ENCODE measurements around the gene SRSF8.

The SRSF8 gene

DNA sequence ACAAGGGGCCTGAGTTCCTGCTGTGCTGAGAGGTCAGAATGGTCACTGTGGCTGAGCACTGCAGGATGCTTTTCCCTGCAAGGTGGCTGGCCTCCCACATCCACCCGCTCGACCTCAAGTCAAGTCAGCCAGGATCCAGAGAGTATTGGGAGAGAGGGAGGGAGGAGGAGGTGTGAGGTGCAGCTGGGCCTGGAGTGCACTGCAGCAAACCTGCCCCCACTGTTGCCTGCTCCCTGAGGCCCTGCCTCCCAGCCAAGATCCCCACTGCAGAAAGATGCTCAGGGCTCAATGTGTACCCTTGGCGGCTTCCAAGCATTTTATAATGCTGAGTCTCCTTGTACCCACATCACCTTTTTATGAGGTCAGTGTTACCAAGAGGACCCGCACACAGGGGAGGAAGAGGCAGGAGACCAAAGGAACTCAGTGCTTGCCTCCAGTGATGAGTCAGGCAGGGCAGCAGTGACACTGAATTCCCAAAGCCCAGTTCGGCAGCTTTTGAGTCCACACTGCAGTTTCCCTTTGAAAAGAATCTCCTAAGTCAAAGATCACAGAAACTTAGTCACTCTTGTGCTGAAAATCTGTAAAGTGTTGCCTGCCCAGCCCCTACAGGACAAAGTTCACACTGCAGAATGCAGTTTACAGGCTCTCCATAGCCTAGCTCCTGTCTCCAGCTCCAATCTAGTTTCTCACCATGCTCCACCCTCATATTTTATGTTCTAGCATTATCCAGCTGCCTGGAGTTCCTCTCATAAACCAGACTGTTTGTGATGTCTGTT, 26.0 kb downstream of the SRSF8 start:
- TF ChIP-seq, protein P1, sequence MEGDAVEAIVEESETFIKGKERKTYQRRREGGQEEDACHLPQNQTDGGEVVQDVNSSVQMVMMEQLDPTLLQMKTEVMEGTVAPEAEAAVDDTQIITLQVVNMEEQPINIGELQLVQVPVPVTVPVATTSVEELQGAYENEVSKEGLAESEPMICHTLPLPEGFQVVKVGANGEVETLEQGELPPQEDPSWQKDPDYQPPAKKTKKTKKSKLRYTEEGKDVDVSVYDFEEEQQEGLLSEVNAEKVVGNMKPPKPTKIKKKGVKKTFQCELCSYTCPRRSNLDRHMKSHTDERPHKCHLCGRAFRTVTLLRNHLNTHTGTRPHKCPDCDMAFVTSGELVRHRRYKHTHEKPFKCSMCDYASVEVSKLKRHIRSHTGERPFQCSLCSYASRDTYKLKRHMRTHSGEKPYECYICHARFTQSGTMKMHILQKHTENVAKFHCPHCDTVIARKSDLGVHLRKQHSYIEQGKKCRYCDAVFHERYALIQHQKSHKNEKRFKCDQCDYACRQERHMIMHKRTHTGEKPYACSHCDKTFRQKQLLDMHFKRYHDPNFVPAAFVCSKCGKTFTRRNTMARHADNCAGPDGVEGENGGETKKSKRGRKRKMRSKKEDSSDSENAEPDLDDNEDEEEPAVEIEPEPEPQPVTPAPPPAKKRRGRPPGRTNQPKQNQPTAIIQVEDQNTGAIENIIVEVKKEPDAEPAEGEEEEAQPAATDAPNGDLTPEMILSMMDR (conservative IDR thresholded peaks at IDR 0.05; ENCODE audit: control insufficient read depth, insufficient read depth, low read depth, low read length): peak; percentile 71
- H3K4me3 ChIP-seq (ENCODE audit: control insufficient read depth, low read depth, low read length): no peak overlapping the region
- peak; percentile 76 for DNase-seq (ENCODE audit: low read depth)

DNA sequence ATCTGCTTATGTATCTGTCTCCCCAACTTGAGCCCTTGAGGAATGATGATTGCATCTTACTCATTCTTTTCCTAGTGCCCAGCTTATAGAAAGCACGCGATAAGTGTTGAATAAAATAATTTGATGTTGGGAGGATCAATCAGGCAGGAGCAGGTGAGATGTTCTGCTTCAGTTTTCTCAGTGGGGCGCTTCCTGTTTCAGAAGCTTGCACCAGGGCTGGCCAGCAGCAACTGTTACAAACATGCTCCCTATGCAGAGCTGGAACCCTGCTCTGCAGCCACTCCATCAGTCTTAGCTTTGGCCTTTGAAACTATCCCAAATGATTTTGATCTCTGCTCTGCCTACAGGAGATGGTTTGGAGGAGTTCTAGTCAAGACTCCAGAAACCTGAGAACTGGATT, 26.8 kb downstream of the SRSF8 start:
- no peak overlapping the region for H3K4me3 ChIP-seq (ENCODE audit: control insufficient read depth, low read depth, low read length)
- TF ChIP-seq, protein P1 (conservative IDR thresholded peaks at IDR 0.05; ENCODE audit: control insufficient read depth, insufficient read depth, low read depth, low read length): no peak

DNA sequence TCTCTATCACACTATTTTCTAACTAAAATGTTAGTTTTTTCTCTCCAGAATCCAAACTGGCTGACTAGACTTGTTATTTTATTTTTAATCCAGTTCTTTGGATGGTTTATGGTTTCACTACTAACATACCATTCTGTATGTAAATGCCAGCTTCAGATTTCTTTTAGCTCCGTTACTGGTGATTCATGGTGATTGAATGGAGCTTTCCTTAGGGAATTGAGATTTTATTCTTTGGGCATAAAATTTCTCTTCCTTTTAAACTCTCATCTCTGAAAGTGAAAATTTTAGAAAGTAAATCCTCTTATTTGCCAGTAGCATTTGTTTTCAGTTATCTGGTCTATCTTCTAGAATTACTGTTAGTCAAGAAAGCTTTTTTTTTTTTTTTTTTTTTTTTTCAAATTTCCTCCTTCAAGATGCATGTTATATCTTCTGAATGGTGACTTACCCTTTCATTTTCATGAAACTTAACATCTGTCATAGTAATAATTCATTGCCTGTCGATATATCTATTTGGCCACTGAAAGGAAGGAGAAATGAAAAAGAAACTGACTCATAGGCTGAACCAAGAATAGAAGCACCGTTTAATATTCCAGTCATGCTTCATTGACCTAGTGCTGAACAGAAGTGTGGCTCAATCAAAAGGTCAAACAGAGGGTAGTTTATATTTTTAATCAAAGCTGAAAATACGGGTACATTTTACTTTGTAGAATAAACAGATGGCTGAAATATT, 29.3 kb downstream of the SRSF8 start:
- TF ChIP-seq, protein P1 (conservative IDR thresholded peaks at IDR 0.05; ENCODE audit: control insufficient read depth, insufficient read depth, low read depth, low read length): no peak
- H3K4me3 ChIP-seq (ENCODE audit: control insufficient read depth, low read depth, low read length): no peak overlapping the region
- peak; percentile 63 for DNase-seq (ENCODE audit: low read depth)

More for the DNA sequence above, 26.8 kb downstream of the SRSF8 start:
- no peak for DNase-seq (ENCODE audit: low read depth)

DNA sequence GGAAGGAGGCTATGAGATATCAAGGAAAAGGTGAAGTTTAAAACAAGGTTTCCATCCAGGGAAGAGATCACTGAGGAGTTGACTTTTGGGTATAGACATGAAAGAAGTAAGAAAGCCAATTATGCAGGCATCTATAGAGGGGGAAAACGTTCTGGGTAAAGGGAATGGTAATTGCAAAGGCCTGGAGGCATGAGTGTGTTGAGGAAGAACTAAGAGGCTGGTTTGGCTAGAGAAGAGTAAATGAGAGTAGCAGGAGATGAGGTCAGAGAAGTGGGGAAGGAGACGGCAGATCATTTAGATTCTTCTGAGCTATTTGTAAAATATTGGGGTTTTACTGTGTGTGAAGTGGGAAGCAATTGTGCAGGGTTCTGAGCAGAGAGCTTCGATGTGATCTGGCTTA, 30.5 kb downstream of the SRSF8 start:
- no peak overlapping the region for H3K4me3 ChIP-seq (ENCODE audit: control insufficient read depth, low read depth, low read length)
- no peak for DNase-seq (ENCODE audit: low read depth)
- TF ChIP-seq, protein P1 (conservative IDR thresholded peaks at IDR 0.05; ENCODE audit: control insufficient read depth, insufficient read depth, low read depth, low read length): no peak

DNA sequence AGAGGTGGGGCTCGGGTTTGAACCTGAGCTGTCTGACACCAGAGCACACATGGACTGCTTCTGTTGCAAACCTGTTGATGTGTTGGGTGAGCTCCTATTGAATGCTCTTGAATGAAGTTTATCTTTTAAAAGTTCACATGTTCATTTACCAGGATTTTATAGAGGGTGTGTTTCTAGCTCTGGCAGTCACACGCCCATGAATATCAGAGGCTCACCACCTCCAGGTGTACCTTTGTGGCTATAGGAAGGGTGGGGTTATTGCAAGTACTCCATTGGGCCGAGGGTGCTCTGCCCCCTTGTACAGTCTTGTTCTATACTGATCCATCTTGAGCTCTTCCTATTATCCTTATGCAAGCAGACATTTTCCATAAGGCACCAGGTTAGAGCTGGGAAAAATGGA, 32.1 kb downstream of the SRSF8 start:
- no peak overlapping the region for H3K4me3 ChIP-seq (ENCODE audit: control insufficient read depth, low read depth, low read length)
- TF ChIP-seq, protein P1 (conservative IDR thresholded peaks at IDR 0.05; ENCODE audit: control insufficient read depth, insufficient read depth, low read depth, low read length): no peak
- DNase-seq (ENCODE audit: low read depth): no peak

DNA sequence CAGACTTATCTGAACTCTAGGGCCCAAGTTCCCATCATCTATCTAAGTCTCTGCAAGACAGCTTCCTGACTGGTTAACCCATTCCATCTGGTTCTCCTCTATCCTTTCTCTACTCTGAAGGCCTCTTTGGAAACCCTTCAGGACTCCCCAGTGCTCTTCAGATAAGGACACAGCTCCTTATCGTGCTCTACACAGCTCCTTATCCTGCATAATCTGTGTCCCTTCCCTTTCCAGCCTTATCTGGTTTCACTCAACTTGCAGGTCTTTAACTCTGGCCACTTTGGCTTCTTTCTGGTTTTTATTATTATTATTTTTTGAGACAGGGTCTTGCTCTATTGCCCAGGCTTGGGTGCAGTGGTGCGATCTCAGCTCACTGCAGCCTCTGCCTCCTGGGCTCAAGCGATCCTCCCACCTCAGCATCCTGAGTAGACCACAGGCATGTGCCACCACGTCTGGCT, 33.5 kb downstream of the SRSF8 start:
- DNase-seq (ENCODE audit: low read depth): no peak
- H3K4me3 ChIP-seq (ENCODE audit: control insufficient read depth, low read depth, low read length): no peak overlapping the region
- TF ChIP-seq, protein P1 (conservative IDR thresholded peaks at IDR 0.05; ENCODE audit: control insufficient read depth, insufficient read depth, low read depth, low read length): no peak
